Measurements from ENCODE around the gene ROS1.
"Not testable (repeated sequence)": the region's sequence is repeated elsewhere in the genome, so short reads cannot be mapped to it uniquely, and the experiment has no call there.

Gene ROS1

DNA sequence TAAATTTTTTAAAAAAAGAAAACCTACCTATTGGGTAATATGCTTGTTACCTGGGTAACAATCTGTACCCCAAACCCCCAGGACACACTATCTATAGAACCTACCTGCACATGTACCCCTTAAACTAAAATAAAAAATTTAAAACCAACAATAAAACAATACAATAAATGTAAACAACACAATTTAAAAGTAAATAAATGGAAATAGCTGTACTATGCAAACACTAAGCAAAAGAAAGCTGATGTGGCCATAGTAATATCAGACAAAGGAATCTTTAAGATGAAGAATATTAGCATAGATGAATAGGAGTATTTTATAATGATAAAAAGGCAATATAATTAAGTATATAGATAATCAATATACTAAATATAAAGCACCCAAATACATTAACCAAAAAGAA lies 50.3 kb downstream of the ROS1 start:
- no peak for DNase-seq

DNA sequence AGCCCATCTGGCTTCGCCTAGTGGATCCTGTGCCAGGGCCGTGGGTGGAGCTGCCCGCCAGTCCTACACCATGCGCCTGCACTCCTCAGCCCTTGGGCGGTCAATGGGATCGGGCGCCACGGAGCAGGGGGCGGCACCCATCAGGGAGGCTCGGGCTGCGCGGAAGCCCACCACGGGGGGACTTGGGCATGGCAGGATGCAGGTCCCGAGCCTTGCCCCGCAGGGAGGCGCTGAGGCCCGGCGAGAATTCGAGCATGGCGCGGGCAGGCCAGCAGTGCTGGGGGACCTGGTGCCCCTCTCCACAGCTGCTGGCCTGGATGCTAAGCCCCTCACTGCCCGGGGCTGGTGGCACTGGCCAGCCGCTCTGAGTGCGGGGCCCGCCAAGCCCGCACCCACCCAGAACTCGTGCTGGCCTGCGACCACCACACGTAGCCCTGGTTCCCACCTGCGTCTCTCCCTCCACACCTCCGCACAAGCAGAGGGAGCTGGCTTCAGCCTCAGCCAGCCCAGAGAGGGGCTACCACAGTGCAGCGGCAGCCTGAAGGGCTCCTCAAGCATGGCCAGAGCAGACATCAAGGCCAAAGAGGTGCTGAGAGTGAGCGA lies 52.4 kb downstream of the ROS1 start:
- no peak for DNase-seq

DNA sequence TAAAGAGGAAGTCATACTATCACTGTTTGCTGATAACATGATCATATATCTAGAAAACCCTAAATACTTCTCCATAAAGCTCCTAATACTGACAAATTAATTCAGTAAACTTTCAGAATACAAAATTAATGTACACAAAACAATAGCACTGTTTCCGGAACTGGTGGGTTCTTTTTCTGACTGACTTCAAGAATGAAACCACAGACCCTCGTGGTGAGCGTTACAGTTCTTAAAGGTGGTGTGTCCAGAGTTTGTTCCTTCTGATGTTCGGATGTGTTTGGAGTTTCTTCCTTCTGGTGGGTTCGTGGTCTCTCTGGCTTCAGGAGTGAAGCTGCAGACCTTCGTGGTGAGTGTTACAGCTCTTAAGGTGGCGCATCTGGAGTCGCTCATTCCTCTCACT lies 53.5 kb downstream of the ROS1 start:
- not testable (repeated sequence) for DNase-seq

DNA sequence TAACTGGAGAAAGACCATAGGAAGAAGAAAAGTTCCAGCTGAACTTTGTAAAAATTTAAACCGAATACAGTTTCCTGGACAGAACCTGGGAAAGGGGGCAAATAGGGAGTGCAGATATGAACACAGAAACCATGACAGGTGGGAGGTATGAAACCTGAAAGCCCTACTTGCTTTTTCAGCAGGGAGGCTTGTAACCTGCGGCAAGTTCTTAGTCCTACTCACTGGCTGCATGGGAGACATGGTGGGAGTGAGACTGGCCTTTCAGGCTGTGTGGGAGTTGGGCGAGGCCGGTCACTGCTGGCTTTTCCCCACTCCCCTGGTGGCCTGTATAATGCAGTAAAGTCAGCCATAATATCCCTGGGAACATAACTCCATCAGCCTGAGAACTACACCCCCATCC lies 54.2 kb downstream of the ROS1 start:
- no peak for DNase-seq

DNA sequence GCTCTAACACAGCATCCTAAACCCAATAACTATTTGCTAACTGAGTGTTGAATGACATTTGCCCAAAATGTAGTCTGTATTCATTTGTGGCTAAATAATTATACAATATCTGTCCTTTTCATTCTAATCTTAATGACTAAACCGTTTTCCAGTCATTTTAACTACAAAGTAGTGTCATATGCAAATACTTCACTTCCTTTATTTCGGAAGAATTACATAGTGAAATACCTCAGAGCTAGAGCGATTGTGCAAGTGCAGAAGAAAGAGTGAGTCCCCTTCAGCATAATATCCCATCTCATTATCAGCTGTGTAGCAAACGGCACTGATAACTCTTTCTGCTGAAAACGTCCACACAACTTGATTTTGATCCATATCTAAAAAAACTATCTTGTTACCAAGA lies 66.2 kb downstream of the ROS1 start:
- DNase-seq, result no peak

DNA sequence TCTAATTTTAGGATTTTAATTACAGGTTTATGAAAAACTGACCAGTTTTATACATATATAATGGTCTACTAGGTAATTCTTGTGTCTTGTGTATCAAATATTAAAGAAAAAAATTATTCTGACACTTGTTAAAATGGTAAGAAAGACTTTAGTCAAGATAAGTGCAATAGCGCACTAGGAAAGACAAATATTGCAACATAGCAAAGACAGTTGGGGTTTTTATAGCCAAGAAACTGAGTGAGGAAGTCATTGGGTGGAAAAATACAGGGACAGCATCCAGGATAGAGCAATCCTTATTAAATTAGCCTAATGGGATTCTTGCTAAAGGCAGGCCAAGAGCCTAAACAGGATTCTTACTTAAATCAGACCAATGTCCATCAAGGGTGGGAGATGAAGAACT lies 71.1 kb downstream of the ROS1 start:
- DNase-seq, result no peak

DNA sequence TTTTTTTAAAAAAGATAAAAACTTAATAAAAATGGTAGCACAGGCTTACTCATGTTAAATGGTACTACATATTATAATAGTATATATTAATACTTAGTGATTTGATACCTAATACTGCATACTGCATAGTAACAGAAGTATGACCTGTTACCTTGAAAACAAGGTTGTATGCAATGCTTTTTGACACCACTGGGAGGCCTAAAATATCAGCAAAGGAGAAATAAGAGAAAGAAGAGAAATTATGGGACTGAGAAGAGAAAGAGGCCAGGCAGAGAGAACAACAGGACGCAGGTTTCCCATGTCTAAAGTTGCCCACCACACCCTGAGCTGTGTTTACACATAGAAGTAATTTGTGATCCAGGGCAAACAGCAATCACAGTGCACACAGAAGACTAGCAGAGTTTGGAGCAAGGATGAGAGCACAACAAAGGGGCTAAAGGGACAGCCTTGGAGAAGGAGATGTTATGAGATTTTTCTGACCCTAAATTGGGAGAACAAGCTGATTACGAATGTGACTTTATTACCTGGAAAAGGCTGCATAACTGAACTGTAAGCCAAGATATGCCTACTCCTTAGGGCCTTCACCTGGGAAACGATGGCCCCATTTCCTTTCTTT lies 73.2 kb downstream of the ROS1 start:
- DNase-seq, result no peak

DNA sequence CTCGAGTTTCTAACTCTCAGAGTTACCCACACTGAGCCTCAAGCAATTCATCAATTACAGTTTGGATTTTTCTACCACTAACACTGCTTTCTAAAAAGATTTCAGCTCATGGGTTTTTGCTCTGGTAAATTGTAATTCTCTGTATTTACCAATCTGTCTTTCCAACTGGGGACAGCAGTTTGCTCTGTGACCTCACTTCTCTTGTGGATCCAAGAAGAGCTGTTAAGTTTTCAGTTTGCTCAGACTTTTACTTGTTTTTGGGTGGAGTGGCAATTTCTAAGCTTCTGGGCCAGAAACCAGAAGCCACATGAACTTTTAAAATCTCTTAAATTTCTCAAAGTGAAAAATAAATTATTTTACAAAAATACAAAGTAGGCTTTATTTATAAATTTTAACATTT lies 74.2 kb downstream of the ROS1 start:
- no peak for DNase-seq

DNA sequence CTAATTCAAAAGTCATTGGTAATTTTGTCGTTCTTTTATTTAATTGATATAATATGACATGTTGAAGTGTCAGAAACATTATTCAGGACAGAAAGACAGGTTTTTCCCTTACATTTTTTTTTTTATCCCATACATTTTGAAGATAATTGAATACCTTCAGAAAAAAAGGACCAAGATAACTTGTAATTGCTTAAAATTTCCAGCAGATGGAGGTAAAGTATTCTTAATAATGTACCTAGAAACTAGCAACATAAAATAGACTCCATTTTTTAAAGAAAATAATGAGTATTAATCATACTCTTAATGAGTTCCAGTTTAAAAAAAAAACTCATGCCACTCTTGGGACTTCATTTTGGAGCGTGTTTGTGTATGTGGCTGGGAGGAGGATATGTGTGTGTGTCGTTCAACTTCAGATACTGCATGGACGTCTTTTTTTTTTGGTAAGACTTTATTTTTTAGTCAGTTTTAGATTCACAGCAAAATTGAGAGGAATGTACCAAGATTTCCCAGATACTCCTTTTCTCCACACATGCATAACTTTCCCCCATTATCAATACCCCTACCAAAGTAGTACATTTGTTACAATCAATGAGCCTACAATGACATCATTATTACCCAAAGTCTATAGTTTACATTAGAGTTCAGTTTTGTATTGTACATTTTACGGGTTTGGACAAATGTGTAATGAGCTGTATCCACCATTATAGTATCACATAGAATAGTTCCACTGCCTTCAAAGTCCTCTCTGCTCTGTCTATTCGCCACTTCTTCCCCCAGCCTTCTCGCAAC lies 79.4 kb downstream of the ROS1 start:
- peak; percentile 43 for DNase-seq

DNA sequence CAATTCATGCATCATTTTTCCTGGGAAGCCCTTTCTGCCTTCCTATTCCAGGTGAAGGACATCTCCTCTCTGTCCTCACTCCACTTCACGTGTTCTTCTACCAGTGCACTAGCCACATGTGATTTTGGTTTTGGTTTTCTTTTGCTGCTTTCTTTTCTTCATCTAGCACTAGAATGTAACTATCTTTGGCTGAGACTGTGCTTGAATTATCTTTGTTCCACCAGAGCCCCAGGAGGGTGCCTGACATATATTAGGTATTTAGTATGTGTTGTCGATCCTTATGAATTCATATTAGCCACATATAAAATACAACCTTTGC lies 80.5 kb downstream of the ROS1 start:
- no peak for DNase-seq

DNA sequence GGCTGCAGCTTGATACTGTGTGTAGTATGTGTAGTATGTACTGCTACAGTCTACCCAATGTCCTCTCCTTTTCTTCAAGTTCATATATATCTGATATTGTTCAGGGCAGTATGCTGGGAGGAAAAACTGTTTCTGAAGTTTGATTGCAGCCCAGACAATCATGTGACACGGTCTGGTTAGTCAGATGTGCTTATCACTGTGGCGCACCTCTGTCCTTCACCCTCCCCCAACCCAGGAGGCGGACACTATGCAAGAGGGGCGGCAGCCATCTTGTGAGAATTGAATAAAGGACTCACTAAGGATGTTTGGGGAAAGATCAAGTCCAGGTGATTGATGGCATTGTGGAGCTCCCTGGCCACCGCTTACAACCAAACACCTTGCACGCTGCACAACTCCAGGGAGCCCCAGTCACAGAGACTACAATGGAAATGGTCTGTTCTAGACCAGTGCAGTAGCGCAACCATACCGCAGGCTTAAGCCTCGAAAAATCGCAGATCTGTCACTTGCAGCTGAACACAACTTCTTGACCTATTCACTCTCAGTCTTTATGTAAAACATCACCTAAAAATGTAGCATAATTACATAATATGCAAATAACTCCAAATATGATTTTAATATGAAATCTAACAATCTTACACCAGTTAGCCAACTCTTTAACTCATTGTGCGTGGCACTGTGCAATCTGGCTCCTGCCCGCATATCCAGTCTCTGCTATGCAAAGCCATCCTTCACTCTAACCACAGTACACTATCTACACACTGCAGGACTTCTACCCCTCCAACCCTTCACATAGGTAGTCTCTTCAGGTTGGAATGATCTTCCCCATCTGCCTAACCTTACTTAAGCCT lies 81.1 kb downstream of the ROS1 start:
- DNase-seq, result no peak

DNA sequence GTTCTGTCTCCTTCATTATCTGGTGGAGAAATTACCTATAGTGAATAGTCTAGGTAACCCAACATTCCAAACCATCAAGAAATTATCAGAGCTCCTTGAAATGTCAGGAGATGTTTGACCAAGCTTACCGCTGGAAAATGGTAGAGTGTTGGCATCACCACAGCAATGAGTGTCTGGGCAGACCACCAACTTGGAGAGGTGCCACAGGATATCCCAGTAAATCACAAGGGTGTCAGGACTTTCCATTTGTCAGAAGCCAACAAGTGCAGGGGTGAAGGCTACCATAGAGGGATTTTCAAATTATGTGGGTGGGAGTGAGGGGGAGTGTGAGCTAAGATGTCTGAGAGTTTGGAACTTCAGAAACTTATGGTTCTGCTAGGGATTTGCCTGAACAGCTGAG lies 87.2 kb downstream of the ROS1 start:
- no peak for DNase-seq

DNA sequence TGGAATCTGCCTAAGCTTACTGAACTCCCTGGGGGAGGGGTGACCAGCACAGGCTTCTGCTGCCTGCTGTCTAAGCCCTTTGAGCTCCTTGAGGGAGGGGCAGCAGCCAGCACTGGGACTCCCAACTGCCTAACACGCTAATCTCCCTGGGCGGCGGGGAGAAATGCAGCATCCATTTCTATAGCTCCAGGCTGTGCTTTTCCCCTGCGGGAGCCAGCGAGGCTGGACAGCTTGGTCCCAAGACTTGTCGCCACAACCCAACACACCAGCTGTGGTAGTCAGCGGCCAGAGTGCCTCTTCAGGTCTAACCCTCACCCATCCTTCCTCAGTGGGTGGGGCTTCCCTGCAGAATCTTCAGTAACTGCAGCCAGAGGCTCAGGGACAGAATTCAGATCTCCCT lies 95.8 kb downstream of the ROS1 start:
- DNase-seq, result no peak

DNA sequence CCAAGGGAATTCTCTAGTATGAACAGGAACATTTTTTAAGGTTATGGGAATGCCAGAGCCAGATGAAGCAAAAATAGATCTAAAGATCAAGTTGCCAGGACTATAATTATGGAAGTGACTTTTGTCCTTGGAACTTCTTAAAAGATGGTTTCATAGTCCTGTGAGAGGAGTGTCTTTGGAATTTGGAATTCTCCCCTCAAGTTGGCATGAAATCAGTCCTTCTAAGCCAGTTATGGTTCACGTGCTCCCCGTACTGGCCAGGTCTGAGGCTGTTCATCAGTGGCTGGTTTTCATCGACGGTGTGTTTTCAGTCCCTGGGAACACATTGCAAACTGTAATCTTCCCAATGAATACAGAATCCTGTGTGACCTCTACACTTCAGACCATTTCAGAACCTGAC lies 97.2 kb downstream of the ROS1 start:
- DNase-seq, result no peak

DNA sequence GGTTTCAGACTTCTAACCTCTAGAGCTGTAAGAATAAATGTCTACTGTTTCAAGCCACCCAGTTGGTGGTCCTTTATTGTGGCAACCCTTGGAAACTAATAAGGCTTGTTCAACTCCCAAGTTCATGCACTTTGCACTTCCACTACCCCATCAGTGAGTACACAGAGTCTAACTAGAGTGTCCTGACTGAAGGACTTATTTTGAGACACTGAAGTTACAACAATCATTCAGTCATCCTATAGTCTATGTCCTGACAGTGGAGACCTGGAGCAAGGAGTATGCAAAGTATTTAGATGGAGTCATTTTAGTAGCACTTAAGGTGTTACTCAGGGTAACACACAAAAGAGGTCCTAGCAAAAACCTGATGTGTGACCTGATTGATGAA lies 97.7 kb downstream of the ROS1 start:
- no peak for DNase-seq

DNA sequence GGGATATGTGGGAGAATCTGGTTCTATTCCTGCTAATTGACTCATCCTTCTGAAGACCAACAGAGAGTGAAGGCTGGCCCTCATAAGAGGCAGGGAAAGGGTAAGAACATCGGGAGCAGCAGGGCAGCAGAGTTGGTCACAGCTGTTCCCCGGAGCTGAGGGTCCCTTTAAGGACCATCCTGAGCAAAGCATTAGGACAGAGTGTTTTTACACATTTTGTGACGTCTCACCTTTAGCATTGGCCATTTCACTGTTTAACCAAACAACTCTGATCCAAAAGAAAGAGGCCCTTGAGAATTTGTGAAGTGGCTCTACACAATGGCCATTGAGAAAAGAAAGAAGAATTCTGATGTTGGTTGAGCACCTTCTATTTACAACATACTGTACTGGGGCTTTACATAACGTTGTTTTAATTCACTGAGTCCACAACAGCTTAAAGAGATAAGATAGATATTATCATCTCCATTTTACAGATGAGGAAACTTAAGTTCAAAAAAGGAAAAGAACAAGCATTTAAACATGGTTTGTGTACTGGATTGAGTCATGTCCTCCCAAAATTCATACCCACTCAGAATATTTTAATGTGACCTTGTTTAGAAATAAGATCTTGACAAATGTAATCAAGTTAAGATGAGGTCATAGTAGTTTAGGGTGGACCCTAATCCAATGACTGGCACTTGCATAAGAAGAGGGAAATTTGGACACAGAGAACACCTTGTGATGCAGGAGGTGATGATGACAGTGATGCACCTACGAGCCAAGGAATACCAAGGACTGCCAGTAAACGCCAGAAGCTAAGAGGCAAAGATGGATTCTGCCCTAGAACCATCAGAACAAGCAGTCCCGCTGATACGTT lies 98.4 kb downstream of the ROS1 start:
- no peak for DNase-seq

DNA sequence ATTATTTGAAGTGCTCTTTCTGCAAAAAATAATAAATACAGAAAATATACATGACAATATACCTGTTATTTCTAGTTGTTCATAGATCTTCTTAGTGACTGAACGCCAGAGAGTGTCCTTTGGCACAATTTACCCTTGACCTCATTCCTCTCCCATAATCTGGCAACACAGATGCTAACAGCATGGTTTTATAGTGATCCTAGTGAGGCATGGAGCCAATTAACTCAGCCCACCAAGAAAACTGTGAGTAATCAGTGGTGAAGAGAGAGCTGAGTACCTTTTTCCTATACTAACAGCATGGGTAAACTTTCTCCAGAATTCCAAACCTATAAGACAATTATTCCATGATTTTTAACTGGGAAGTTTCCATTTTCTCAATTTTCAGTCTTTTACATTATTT lies 99.3 kb downstream of the ROS1 start:
- no peak for DNase-seq

DNA sequence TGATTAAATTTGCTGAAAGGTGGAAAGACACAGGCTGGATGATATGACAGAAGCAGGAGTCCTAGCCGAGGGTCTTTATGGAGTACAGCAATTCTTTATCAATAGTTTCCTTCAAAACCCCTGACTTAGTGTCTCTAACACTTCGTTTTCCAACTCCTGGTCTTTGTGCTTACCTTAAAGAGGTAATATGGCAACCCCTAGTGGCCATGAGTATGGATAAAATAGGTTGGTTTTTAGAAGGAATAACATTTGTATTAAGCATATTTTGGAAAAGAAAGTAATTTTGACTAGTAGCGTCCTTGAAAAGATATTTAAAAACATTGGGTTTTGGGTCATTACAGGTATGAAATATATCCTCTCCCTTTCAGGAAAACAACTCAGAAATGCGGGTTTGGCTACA lies 108.5 kb downstream of the ROS1 start:
- DNase-seq, result no peak

DNA sequence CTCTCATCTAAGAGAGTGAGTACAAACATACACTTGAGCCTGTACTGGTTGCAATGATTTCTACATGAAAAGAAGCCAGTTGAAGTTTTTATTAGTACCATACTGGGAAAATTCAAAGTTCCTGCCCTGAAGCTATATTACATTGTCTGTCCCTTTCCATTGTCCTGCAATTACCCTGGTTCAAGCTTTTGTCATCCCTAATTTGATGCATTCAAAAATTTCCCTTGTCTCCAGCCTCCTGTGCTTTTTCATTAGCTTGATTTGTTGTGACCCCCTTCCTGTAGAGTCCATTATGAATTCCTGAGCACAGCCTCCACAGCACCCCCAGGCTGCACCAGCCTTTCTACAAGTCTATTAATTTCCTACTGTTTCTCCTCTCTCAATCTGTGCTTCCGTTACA lies 114.0 kb downstream of the ROS1 start:
- no peak for DNase-seq

DNA sequence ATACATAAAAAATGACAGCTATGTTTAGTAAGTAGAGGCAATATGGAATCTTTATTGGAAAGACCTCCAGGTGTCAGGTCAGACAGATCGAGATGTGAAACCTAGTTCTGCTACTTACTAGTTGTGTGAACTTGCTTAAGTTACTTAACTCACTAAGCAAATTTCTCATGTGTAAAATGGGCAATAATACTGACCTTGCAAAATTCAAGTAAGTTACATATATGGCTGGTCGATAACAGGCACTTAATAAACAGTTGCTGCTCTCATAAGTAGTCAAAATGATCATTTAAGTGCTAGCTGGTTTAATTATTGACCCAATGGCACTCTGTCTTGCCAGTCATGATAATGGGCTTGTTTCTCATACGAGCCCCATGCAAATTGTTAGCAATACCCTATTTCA lies 114.4 kb downstream of the ROS1 start:
- no peak for DNase-seq

DNA sequence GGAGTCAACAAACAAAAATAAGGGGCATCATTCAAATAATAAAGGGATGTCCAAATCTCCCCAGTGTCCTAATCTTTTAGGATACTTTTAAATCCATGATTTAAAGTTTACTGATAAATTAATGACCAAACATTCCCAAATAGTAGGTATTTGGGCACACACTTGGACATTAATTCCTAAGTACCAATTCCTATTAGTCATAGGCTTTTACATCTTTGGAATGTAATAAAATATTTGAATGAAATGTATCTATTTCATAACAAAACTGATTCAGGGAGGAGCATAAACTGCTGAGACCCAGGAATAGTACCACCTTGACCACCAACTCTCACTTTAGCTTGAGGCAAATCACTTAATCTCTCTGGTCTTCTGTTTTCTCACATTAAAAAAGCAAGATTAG lies 116.1 kb downstream of the ROS1 start:
- no peak for DNase-seq

DNA sequence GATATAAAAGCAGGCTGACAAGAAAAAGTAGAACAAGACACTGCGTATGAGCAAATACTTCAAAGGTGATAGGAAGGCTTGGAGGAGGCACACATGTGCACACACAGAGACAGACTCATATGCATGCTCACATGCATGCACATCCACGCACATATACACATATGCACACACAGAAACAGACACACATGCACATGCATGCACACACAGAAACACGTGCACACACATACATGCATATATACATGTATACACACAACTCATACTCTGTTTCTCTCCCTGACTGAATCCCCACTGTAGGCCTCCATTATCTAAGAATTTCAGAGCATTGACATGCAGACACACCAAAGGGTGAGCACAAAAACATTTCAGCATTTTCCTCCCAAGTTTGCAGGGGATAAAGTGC lies 116.7 kb downstream of the ROS1 start:
- no peak for DNase-seq

DNA sequence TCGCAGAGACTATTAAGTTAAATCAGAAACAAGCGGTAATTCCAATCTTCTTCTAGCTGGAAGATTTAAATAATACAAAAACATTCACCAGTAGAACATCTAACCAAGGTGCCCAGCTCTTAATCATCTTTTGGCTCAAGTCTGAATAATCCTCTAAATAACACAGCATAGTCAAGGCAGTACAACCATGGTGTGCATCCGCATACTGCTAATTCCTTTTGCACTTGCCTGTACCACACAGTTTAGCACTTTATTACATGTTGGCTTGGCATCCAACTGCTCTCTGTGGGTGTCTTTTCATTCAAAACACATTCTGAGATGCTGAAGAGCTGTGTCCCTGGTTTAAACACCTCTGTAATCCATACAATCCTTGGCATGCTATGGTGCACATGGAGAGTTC lies 118.1 kb downstream of the ROS1 start:
- no peak for DNase-seq
